Measurements from ENCODE around the gene RAD51B. TPM values are rescaled to one million over a fixed set of nuclear protein-coding genes. Genes with fewer than 3 reads are reported as not detected.

RAD51B gene
- total RNA-seq, 1 experiment from 2014 or later, result 10.8 TPM

- no peak overlapping the region for H2AFZ ChIP-seq (ENCODE audit: low read length)
- ATAC-seq, result no peak
- no TSS peak for BruUV-seq (replicated peaks)
- no peaks in the 10 kb centered on the region for H3K9me3 ChIP-seq (ENCODE audit: low read length)
- CTCF ChIA-PET, result no interaction called here
- H3K27me3 ChIP-seq (ENCODE audit: low read length), result no peaks in the 10 kb centered on the region
- H4K20me1 ChIP-seq (ENCODE audit: low read length), result no peaks in the 10 kb centered on the region
- no peaks in the 10 kb centered on the region for H3K36me3 ChIP-seq (ENCODE audit: low read depth, low read length)
- intact Hi-C loops (cut with micrococcal nuclease), result loop anchor here (5.0 kb wide), 2 partner anchors 152 to 558 kb away; partner anchors contain the start of gene ZFP36L1
- H3K4me1 ChIP-seq (ENCODE audit: insufficient read depth, low read length), result peaks cover 53% of the 10 kb centered on the region
- no peak overlapping the region for H3K9ac ChIP-seq (ENCODE audit: low read length)
- no peak overlapping the region for H3K4me2 ChIP-seq (ENCODE audit: low read length)
- no peak for DNase-seq
- no peak overlapping the region for H3K4me3 ChIP-seq (ENCODE audit: low read length)
- POLR2A ChIA-PET (ENCODE audit: unreplicated experiment), result no interaction called here
- H3K9me2 ChIP-seq (replicated peaks; ENCODE audit: low read length), result no peaks in the 10 kb centered on the region
- H3F3A ChIP-seq (ENCODE audit: low read length, unreplicated experiment), result peaks cover 13% of the 10 kb centered on the region
- no peak overlapping the region for H3K27ac ChIP-seq (ENCODE audit: low read length)
- TF ChIP-seq EZH2 (IDR thresholded peaks at IDR 0.05; ENCODE audit: low read length, unreplicated experiment), result no peak
- no peak for TF ChIP-seq CTCF (conservative IDR thresholded peaks at IDR 0.05; ENCODE audit: low read depth, low read length)
- no peaks in the 10 kb centered on the region for H3K79me2 ChIP-seq (ENCODE audit: low read length)
These were observed 414.7 kb downstream of the RAD51B start for GRCh38 chr14:68234101-68234905.

- TF ChIP-seq EZH2phosphoT487 (IDR thresholded peaks at IDR 0.05; ENCODE audit: borderline replicate concordance, low read length) (no peak), CTCF (conservative IDR thresholded peaks at IDR 0.05; ENCODE audit: low read depth, low read length) (no peak)
- H3K4me2 ChIP-seq (ENCODE audit: low read length), result no peak overlapping the region
- H3K36me3 ChIP-seq (ENCODE audit: low read depth, low read length), result no peaks in the 10 kb centered on the region
- H3K27me3 ChIP-seq (ENCODE audit: low read length), result no peaks in the 10 kb centered on the region
- no peak overlapping the region for H3K4me3 ChIP-seq (ENCODE audit: low read length)
- ChIA-PET POLR2A (ENCODE audit: unreplicated experiment) (no interaction called here), CTCF (no interaction called here)
- intact Hi-C loops (cut with micrococcal nuclease), result no loop called here
- peak; percentile 44 for DNase-seq
- no peaks in the 10 kb centered on the region for H4K20me1 ChIP-seq (ENCODE audit: low read length)
- peaks cover 13% of the 10 kb centered on the region for H3F3A ChIP-seq (ENCODE audit: low read length, unreplicated experiment)
- no peaks in the 10 kb centered on the region for H3K9me2 ChIP-seq (replicated peaks; ENCODE audit: low read length)
- no peaks in the 10 kb centered on the region for H3K79me2 ChIP-seq (ENCODE audit: low read length)
- H3K27ac ChIP-seq (ENCODE audit: low read length), result no peak overlapping the region
- H3K9me3 ChIP-seq (ENCODE audit: low read length), result no peaks in the 10 kb centered on the region
- peaks cover 50% of the 10 kb centered on the region for H3K4me1 ChIP-seq (ENCODE audit: insufficient read depth, low read length)
- no peak for ATAC-seq
- no peak overlapping the region for H2AFZ ChIP-seq (ENCODE audit: low read length)
- no peak overlapping the region for H3K9ac ChIP-seq (ENCODE audit: low read length)
- BruUV-seq (replicated peaks), result no TSS peak
These were observed 415.4 kb downstream of the RAD51B start for GRCh38 chr14:68235011-68235410.

Measured in PC-3 (cell line).